WI38 (cell line): ENCODE data around the gene ZNF548.

ENCODE experiments used
- H3K4me3 ChIP-seq: 2 replicates; pipeline ENCODE4 v1.5.1; 2011; ENCODE audit warnings: low read depth, mild to moderate bottlenecking, control low read depth, low read length
- CTCF ChIP-seq: IDR thresholded peaks from 2 replicates; pipeline ENCODE4 v1.5.1; 2012; ENCODE audit warnings: low read depth, mild to moderate bottlenecking, control low read depth, low read length

ZNF548 gene

GRCh38 chr19:57376151-57376550, 13.5 kb upstream of the ZNF548 start:
- no peak for TF ChIP-seq CTCF
- no peak overlapping the region for H3K4me3 ChIP-seq

GRCh38 chr19:57377498-57378146, 12.0 kb upstream of the ZNF548 start:
- H3K4me3 ChIP-seq: no peak overlapping the region
- TF ChIP-seq CTCF: no peak

GRCh38 chr19:57380923-57381322, 8.7 kb upstream of the ZNF548 start:
- no peak for TF ChIP-seq CTCF
- H3K4me3 ChIP-seq: no peak overlapping the region

GRCh38 chr19:57382806-57383488, 6.7 kb upstream of the ZNF548 start:
- TF ChIP-seq CTCF: no peak
- no peak overlapping the region for H3K4me3 ChIP-seq

GRCh38 chr19:57389194-57389729, 392 bp upstream of the ZNF548 start:
- H3K4me3 ChIP-seq: peak overlapping the region; percentile 91
- TF ChIP-seq CTCF: no peak

GRCh38 chr19:57395710-57396109, 6.1 kb downstream of the ZNF548 start:
- no peak overlapping the region for H3K4me3 ChIP-seq
- no peak for TF ChIP-seq CTCF

GRCh38 chr19:57398868-57399267, 9.2 kb downstream of the ZNF548 start:
- no peak for TF ChIP-seq CTCF
- H3K4me3 ChIP-seq: no peak overlapping the region
